K562 (cell line): ENCODE measurements around the gene GINS1. TPM values are rescaled to one million over a fixed set of nuclear protein-coding genes. Genes with fewer than 3 reads are reported as not detected.

Experiments
- ATAC-seq: fragments of 200-7000 bp; cut with Tn5 transposase; 3 replicates; pipeline ENCODE4 v1.9.1; 2020; ENCODE audit warnings: moderate library complexity
- BruUV-seq: library from RNA; stranded (reverse); fragments of 400-500 nt; replicated peaks from 2 replicates; lab custom pipeline; 2021; lab: Mats Ljungman, UMichigan
- CTCF ChIA-PET: fragments of 300-600 bp; formaldehyde crosslinking; extraction: SDS; loops from one replicate; lab custom pipeline; 2021; ENCODE audit warnings: low intra/inter-chr PET ratio; lab: Yijun Ruan, JAX
- POLR2A ChIA-PET: fragments of 300-600, 350-650 bp; sonication (Branson Sonifier 250); formaldehyde crosslinking; extraction: SDS; loops from one replicate; lab custom pipeline; 2021; ENCODE audit warnings: antibody characterized with exemption, inconsistent platforms; lab: Yijun Ruan, JAX
- DNase-seq, 4 experiments: peaks; one replicate each; pipeline versions ENCODE4 v3.0.0 to v3.0.0-alpha.2; 2011 to 2018; ENCODE audit warnings: low spot score in 3 of 4, mixed read lengths in 3 of 4; ENCODE audit errors: extremely low read depth in 1 of 4
- FAIRE-seq: peaks from 2 replicates; lab custom pipeline; 2011; peaks lifted over from hg19 to GRCh38; lab: Jason Lieb, UNC
- H2AFZ ChIP-seq: 2 replicates; pipeline ENCODE4 v1.6.0; 2011; ENCODE audit warnings: low read depth, low read length, control low read depth, inconsistent platforms
- H3K27ac ChIP-seq: fragments of 200-600 bp; 3 replicates; pipeline ENCODE4 v1.8.0; 2011; ENCODE audit warnings: low read depth, mild to moderate bottlenecking, control low read depth, inconsistent platforms, low read length, moderate library complexity, mixed read lengths; ENCODE audit errors: extremely low read depth
- H3K27me3 ChIP-seq, 2 experiments: fragments of 300-600 bp in 1 of 2; 2 replicates in 1 of 2; 3 replicates in 1 of 2; pipeline versions ENCODE4 v1.6.0 to v1.8.0; 2011; ENCODE audit warnings: inconsistent platforms in 2 of 2, low read length in 2 of 2, mild to moderate bottlenecking in 1 of 2, mixed read lengths in 1 of 2, moderate library complexity in 1 of 2; ENCODE audit not compliant: control insufficient read depth in 2 of 2, insufficient read depth in 2 of 2
- H3K36me3 ChIP-seq: fragments of 300-600 bp; 3 replicates; pipeline ENCODE4 v1.8.0; 2011; ENCODE audit warnings: mild to moderate bottlenecking, low read length, inconsistent platforms; ENCODE audit not compliant: control insufficient read depth, insufficient read depth
- H3K4me1 ChIP-seq, 2 experiments: fragments of 200-600 bp in 1 of 2; replicated peaks in 1 of 2; 2 replicates in 1 of 2; 3 replicates in 1 of 2; pipeline versions ENCODE4 v1.5.1 to v1.8.0; 2011; ENCODE audit warnings: inconsistent platforms in 2 of 2, low read length in 2 of 2, mild to moderate bottlenecking in 1 of 2, mixed read lengths in 1 of 2, moderate library complexity in 1 of 2; ENCODE audit not compliant: control insufficient read depth in 2 of 2, insufficient read depth in 2 of 2
- H3K4me2 ChIP-seq: 2 replicates; pipeline ENCODE4 v1.6.1; 2011; ENCODE audit warnings: low read length, control low read depth, inconsistent platforms, mixed read lengths; ENCODE audit not compliant: insufficient read depth
- H3K4me3 ChIP-seq: fragments of 200-600 bp; sonication (generic), shearing (Covaris generic); 2 replicates; pipeline ENCODE4 v1.5.1; 2016; ENCODE audit warnings: control low read depth, inconsistent platforms
- H3K79me2 ChIP-seq: fragments of 200-600 bp; 3 replicates; pipeline ENCODE4 v1.8.0; 2011; ENCODE audit warnings: low read length, inconsistent platforms; ENCODE audit not compliant: control insufficient read depth, insufficient read depth
- H3K9ac ChIP-seq, 2 experiments: 2 replicates each; pipeline versions ENCODE4 v1.6.0 to v1.6.1; 2011; ENCODE audit warnings: low read depth in 2 of 2, low read length in 2 of 2, control low read depth in 1 of 2, inconsistent platforms in 1 of 2, mild to moderate bottlenecking in 1 of 2, mixed read lengths in 1 of 2; ENCODE audit not compliant: insufficient read depth in 1 of 2
- H3K9me1 ChIP-seq: one replicate; pipeline ENCODE4 v1.6.0; 2011; ENCODE audit warnings: inconsistent platforms, mild to moderate bottlenecking, low read length, moderate library complexity; ENCODE audit not compliant: control insufficient read depth, insufficient read depth
- H3K9me3 ChIP-seq: replicated peaks from 2 replicates; pipeline ENCODE4 v1.5.1; 2011; ENCODE audit warnings: low read depth, low read length, inconsistent platforms; ENCODE audit not compliant: control insufficient read depth, insufficient read depth
- H4K20me1 ChIP-seq: replicated peaks from 2 replicates; pipeline ENCODE4 v1.6.1; 2011; ENCODE audit warnings: low read length, inconsistent platforms, mixed read lengths; ENCODE audit not compliant: control insufficient read depth, insufficient read depth
- BCL6 ChIP-seq: fragments of 250-450 bp; sonication (Bioruptor Pico); IDR thresholded peaks from 2 replicates; pipeline ENCODE4 v1.4.0; 2020
- CBFB ChIP-seq: sonication (generic); formaldehyde crosslinking; IDR thresholded peaks from 2 replicates; pipeline ENCODE4 v1.4.0; 2020; ENCODE audit warnings: mild to moderate bottlenecking, missing genetic modification reagents
- EGR1 ChIP-seq: fragments of 450-650 bp; conservative IDR thresholded peaks from 2 replicates; pipeline ENCODE4 v1.6.1; 2017; ENCODE audit warnings: mild to moderate bottlenecking
- ELF1 ChIP-seq: fragments of 200-800 bp; sonication (Bioruptor generic); IDR thresholded peaks from 2 replicates; pipeline ENCODE4 v1.6.1; 2016; ENCODE audit warnings: missing genetic modification characterization, missing compliant biosample characterization
- ETS2 ChIP-seq: IDR thresholded peaks from 2 replicates; pipeline ENCODE4 v1.6.1; 2016; ENCODE audit warnings: borderline replicate concordance, missing genetic modification characterization, mild to moderate bottlenecking, moderate library complexity, missing compliant biosample characterization; ENCODE audit not compliant: poor library complexity, severe bottlenecking
- FOXK2 ChIP-seq, 2 experiments: fragments of 450-650 bp; IDR thresholded peaks in 1 of 2; conservative IDR thresholded peaks in 1 of 2; 2 replicates each; pipeline ENCODE4 v1.6.1; 2016; ENCODE audit warnings: low read depth in 2 of 2, mild to moderate bottlenecking in 1 of 2
- KDM1A ChIP-seq, 2 experiments: fragments of 450-650 bp; IDR thresholded peaks; 2 replicates each; pipeline ENCODE4 v1.6.1; 2016; ENCODE audit warnings: mild to moderate bottlenecking in 2 of 2
- MTA1 ChIP-seq: fragments of 450-650 bp; IDR thresholded peaks from 2 replicates; pipeline ENCODE4 v1.6.1; 2017; ENCODE audit warnings: borderline replicate concordance
- NFIC ChIP-seq: fragments of 450-650 bp; IDR thresholded peaks from 2 replicates; pipeline ENCODE4 v1.6.1; 2017; ENCODE audit warnings: mild to moderate bottlenecking, inconsistent platforms
- POLR2A ChIP-seq: fragments of 450-650 bp; conservative IDR thresholded peaks from 2 replicates; pipeline ENCODE4 v1.6.1; 2016
- PPARD ChIP-seq: fragments of 250-450 bp; sonication (Bioruptor Pico); IDR thresholded peaks from 2 replicates; pipeline ENCODE4 v1.8.0; 2022; ENCODE audit warnings: inconsistent platforms, mild to moderate bottlenecking, moderate library complexity
- STAT5A ChIP-seq: IDR thresholded peaks from 2 replicates; pipeline ENCODE4 v1.6.1; 2012; ENCODE audit warnings: low read length, inconsistent platforms, borderline replicate concordance
- TAF7 ChIP-seq: fragments of 450-650 bp; IDR thresholded peaks from 2 replicates; pipeline ENCODE4 v1.6.1; 2016; ENCODE audit warnings: missing genetic modification characterization, missing compliant biosample characterization
- TAL1 ChIP-seq: fragments of 450-650 bp; IDR thresholded peaks from 2 replicates; pipeline ENCODE4 v1.6.1; 2016; ENCODE audit warnings: mild to moderate bottlenecking
- ZNF274 ChIP-seq: IDR thresholded peaks from 2 replicates; pipeline ENCODE4 v1.6.1; 2011; ENCODE audit warnings: low read depth, mild to moderate bottlenecking, low read length, moderate library complexity, borderline replicate concordance
- ZNF717 ChIP-seq: fragments of 250-450 bp; sonication (Bioruptor Pico); IDR thresholded peaks from 2 replicates; pipeline ENCODE4 v1.5.0; 2021
- WGBS: fragments of 100-300 bp; shearing (Covaris generic); methylation state at CpG from one replicate; pipeline ENCODE4 v1.1.6; 2016; ENCODE audit warnings: low coverage, mixed read lengths; ENCODE audit not compliant: insufficient coverage; ENCODE audit errors: missing lambda C conversion rate; 5-methylcytosine and 5-hydroxymethylcytosine counted together
- in situ Hi-C: fragments of 300-500 bp; cut with MboI; formaldehyde crosslinking; loops from 4 replicates; pipeline ENCODE4 v1.15.0; 2018; ENCODE audit warnings: inconsistent platforms, mixed read lengths
- intact Hi-C: fragments of 100-400 bp; cut with micrococcal nuclease; formaldehyde crosslinking; loops from 2 replicates; pipeline ENCODE4 v1.14.2; 2022
- polyA plus RNA-seq, 8 experiments: library from polyadenylated mRNA; depleted of rRNA in 4 of 8; stranded (reverse) in 5 of 8; unstranded in 3 of 8; fragments of >200 nt; fragmentation: Nextera tagmentation in 2 of 8; fragmentation: Illumina TruSeq in 1 of 8; extraction: Ambion mirVana in 2 of 8; extraction: Trizol in 1 of 8; gene quantifications; 2 replicates each; pipeline versions ENCODE4 v1.2.1 to v1.2.3, GENCODE V29; 2011 to 2014; ENCODE audit warnings: inconsistent platforms in 1 of 8, missing spikeins in 1 of 8
- total RNA-seq, 7 experiments: library from RNA; depleted of rRNA in 6 of 7; stranded (reverse); fragments of >200 nt in 6 of 7; fragmentation: Illumina TruSeq in 2 of 7; extraction: Trizol in 2 of 7; gene quantifications; 2 replicates each; pipeline versions ENCODE4 v1.2.1 to v1.2.3, GENCODE V29; 2011 to 2021; ENCODE audit warnings: low replicate concordance in 1 of 7
- TF ChIP-seq, protein P1 (sequence below): fragments of 250-450 bp; sonication (Bioruptor Pico); IDR thresholded peaks from 2 replicates; pipeline ENCODE4 v1.6.1; 2021; ENCODE audit warnings: mild to moderate bottlenecking
- TF ChIP-seq, protein P2 (sequence below): fragments of 450-650 bp; formaldehyde crosslinking; IDR thresholded peaks from 2 replicates; pipeline ENCODE4 v1.4.0; 2020; ENCODE audit warnings: mild to moderate bottlenecking, moderate library complexity
- TF ChIP-seq, protein P3 (sequence below): fragments of 250-450 bp; sonication (Bioruptor Pico); IDR thresholded peaks from 2 replicates; pipeline ENCODE4 v1.8.0; 2022; ENCODE audit warnings: moderate library complexity, mild to moderate bottlenecking, inconsistent platforms

GINS1 gene
- total and polyA plus RNA-seq, 9 of the 15 experiments (the other 6 are each of a cell fraction or from before 2014, with no cell fraction given) = 13.1 to 31.8 (median 24.1) TPM

DNA sequence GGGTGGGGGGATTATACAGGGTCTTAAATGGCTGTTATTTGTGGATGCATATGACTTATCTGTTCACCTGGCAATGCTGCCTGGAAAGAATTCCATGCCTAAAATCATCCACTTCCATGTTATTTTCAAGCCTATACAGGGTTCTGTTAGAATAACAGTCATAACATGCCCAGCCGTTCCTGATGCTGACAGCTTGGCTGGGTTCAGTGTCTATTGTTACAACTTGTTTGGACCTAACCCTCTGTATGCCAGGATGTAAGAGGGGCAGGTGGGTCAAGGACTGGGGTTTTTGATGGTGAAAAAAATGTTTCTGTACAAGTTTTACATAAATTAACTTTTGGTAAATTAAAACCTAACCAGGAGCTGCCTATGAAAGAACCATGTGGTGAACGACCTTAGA is 79.8 kb downstream of the GINS1 start (continued):
- TF ChIP-seq FOXK2 (conservative IDR thresholded peaks at IDR 0.05 in 1 of 2, IDR thresholded peaks at IDR 0.05 in 1 of 2; ENCODE audit: low read depth in 2 of 2) (no peak), BCL6 (no peak), POLR2A (no peak), KDM1A (IDR thresholded peaks at IDR 0.05) (no peak)
- TF ChIP-seq, protein P1, sequence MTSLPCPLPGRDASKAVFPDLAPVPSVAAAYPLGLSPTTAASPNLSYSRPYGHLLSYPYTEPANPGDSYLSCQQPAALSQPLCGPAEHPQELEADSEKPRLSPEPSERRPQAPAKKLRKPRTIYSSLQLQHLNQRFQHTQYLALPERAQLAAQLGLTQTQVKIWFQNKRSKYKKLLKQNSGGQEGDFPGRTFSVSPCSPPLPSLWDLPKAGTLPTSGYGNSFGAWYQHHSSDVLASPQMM (CRISPR knock-in tag) = no peak

DNA sequence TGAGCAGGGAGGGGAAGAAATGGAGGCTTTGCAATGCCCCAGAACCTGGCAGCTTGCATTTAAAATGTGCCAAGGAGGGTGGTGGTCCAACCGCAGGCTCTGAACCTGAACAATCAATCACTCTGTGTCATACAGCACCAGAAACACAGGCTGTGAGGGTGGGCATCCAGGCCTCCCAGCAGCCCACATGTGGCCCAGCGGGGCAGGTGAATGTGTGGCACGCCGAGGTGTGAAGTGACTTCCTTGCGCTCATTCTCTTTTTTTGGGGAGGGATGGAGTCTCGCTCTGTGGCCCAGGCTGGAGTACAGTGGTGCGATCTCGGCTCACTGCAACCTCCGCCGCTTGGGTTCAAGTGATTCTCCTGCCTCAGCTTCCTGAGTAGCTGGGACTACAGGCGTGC is 80.5 kb downstream of the GINS1 start:
- DNase-seq = no peak
- no peak for ATAC-seq
- BruUV-seq = no TSS peak
- H3K36me3 ChIP-seq = no peaks in the 10 kb centered on the region
- H3K9me3 ChIP-seq = no peaks in the 10 kb centered on the region
- no peaks in the 10 kb centered on the region for H4K20me1 ChIP-seq
- no peak overlapping the region for H3K9ac ChIP-seq
- H3K4me3 ChIP-seq = no peak overlapping the region
- no peak overlapping the region for H2AFZ ChIP-seq
- WGBS = 6% methylated on average over 8 of the region's 11 CpGs
- H3K27ac ChIP-seq = no peak overlapping the region
- FAIRE-seq = no peak
- no peaks in the 10 kb centered on the region for H3K79me2 ChIP-seq
- no peaks in the 10 kb centered on the region for H3K4me1 ChIP-seq
- no peak overlapping the region for H3K4me2 ChIP-seq
- ChIA-PET CTCF (no interaction called here), POLR2A (interaction anchor here (0.6 kb wide), 1 partner anchor 286 kb away, joined by 4 read pairs; no protein-coding TSS in a partner anchor)
- peaks cover 0 to 31% of the 10 kb centered on the region in 2 experiments for H3K27me3 ChIP-seq
- intact Hi-C loops = no loop called here
- H3K9me1 ChIP-seq = no peaks in the 10 kb centered on the region
- TF ChIP-seq, protein P2, sequence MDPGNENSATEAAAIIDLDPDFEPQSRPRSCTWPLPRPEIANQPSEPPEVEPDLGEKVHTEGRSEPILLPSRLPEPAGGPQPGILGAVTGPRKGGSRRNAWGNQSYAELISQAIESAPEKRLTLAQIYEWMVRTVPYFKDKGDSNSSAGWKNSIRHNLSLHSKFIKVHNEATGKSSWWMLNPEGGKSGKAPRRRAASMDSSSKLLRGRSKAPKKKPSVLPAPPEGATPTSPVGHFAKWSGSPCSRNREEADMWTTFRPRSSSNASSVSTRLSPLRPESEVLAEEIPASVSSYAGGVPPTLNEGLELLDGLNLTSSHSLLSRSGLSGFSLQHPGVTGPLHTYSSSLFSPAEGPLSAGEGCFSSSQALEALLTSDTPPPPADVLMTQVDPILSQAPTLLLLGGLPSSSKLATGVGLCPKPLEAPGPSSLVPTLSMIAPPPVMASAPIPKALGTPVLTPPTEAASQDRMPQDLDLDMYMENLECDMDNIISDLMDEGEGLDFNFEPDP (CRISPR knock-in tag) = no peak
- TF ChIP-seq CBFB (CRISPR knock-in tag) (no peak), STAT5A (no peak), ZNF274 (no peak), TAL1 (no peak), EGR1 (no peak), MTA1 (no peak), ELF1 (no peak), ZNF717 (CRISPR knock-in tag) (no peak), PPARD (no peak), NFIC (no peak), TAF7 (tag) (no peak), ETS2 (tag) (no peak)
- TF ChIP-seq, protein P3, sequence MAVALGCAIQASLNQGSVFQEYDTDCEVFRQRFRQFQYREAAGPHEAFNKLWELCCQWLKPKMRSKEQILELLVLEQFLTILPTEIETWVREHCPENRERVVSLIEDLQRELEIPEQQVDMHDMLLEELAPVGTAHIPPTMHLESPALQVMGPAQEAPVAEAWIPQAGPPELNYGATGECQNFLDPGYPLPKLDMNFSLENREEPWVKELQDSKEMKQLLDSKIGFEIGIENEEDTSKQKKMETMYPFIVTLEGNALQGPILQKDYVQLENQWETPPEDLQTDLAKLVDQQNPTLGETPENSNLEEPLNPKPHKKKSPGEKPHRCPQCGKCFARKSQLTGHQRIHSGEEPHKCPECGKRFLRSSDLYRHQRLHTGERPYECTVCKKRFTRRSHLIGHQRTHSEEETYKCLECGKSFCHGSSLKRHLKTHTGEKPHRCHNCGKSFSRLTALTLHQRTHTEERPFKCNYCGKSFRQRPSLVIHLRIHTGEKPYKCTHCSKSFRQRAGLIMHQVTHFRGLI (CRISPR knock-in tag) = no peak
- in situ Hi-C loops = no loop called here
